Measurements from ENCODE around the gene GNB5.

GRCh38 chr15:52118969-52119749 is 72.0 kb downstream of the GNB5 start:
- no peak for TF ChIP-seq CTCF (conservative IDR thresholded peaks at IDR 0.05)
- no peak for TF ChIP-seq ZFX (IDR thresholded peaks at IDR 0.05)
